Stimulated activated CD8-positive, alpha-beta memory T cell treated with anti-CD3 and anti-CD28 coated beads, Interleukin-7, amount 100 ng/mL, for 24 hours (primary cell): ENCODE results near the gene ITPR2.
"Not testable (repeated sequence)": the region's sequence is repeated elsewhere in the genome, so short reads cannot be mapped to it uniquely, and the experiment has no call there.

Experiments
- DNase-seq: peaks from one replicate; pipeline ENCODE4 v3.0.0-alpha.2; 2020; ENCODE audit warnings: low read depth

The ITPR2 gene

DNA sequence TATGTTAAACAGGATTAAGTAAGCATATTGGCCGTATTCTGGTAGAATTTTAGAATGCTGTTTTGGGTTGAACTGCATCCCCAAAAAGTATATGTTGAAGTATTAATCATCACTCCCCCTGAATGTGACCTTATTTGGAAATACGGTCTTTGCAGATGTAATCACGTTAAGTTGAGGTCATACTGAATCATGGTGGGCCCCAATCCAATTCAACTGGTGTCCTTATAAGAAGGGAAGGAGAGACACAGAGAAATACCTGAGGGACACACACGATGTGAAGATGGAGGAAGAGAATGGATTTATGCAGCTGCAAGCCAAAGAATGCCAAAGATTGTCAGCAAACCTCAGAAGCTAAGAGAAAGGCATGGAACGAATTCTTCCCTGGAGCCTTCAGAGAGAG is 268.6 kb downstream of the ITPR2 start:
- no peak for DNase-seq

DNA sequence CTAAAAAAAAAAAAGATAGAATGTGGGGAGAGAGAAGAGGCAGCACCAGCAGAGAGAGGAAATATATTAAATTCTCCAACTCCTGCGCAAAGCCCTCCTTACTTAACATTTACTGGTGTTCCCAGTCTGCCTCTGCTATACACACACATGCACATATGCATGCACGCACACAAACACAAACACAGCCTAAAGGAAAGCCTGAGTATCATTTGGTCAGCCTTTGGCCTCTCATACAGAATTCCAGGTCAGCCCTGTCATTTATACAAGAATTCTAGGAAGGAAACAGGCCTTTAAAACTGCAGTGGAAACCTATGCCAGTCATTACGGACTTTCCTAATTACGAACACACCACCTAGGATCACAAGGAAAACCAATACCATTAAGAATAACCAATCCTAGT is 269.4 kb downstream of the ITPR2 start:
- DNase-seq, result no peak

DNA sequence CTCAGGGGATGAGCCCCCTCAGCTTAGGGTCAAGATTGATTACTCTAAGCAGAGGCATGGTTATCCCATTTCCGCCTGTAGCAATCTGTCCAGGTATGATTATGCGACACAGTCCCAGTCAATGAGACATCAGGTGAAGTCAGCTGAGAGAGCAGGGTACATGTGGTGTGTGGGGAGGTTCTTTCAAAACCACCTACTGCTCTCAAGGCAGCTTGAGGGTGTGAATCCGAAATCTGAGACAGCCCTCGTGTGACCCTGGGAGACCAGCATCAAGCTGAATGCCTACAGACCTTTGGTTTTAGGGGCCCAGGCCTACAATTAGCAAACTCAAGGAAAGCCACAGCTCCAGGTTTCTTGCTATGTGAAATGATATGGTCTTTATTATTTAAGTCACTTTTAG is 275.7 kb downstream of the ITPR2 start:
- DNase-seq, result no peak

DNA sequence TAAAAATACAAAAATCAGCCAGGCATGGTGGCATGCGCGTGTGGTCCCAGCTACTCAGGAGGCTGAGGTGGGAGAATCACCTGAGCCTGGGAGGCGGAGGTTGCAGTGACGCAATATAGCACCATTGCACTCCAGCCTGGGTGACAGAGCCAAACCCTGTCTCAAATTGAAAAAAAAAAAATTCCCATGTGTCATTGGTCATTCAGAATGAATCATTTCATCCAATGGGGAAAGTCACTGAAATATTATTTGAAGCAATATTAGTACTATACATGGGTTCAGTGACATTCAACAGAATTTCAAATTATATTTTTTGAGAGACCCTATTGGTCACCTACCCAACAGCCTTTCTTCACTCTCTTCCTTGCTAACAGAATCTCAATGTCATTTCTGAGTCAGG is 276.1 kb downstream of the ITPR2 start:
- no peak for DNase-seq

DNA sequence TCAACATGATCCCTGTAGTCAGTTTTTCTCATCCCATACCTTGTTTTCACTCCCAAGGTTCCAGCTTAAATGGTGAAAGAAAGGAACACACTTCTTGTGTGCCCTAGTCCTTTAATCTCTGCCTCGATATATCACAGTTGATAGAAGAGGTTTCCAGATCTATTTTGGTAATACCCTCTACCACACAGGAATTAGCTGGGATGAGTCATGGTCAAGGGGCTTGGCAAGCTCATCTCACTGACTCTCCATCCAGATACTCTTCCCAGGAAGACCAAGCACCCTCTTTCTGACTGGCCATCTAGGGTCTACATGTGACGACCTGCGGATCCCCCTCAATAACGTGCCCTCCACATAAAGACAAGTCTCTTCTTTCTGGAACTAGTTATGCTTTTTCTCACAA is 277.9 kb downstream of the ITPR2 start:
- DNase-seq, result no peak

DNA sequence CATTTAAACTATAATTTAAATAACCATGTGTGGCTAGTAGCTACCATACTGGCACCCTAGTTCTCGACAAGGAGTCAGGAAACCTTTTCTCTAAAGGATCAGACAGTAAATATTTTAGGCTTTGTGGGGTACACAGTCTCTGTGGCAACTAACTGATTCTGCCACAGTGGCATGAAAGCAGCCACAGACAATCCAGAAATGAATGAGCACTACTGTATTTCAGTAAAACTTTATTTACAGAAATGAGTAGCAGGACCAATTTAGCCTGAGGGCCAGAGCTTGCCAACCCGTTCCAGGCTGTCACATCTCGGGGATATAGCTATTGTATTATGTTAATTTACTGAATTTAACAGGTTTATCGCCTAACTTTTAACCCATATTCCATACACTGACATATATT is 278.7 kb downstream of the ITPR2 start:
- DNase-seq, result no peak

DNA sequence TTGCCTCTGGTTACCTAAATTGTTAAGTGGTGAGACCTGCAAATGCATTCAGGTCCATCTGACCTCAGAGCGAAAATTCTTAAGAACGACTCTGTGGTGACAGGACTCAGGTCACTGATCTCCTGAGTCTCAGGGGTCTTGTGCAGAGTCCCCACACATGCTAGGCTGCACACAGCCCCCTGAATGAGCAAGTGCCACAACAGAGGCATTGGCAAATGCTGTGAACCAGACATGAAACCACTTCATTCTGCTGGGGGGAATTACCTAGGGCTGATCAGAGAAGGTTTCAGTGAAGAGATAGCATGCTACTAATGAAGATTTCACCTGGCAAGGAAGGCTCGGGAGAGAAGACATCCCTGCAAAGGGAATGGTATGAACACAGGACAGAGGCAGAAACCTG is 281.6 kb downstream of the ITPR2 start:
- no peak for DNase-seq

DNA sequence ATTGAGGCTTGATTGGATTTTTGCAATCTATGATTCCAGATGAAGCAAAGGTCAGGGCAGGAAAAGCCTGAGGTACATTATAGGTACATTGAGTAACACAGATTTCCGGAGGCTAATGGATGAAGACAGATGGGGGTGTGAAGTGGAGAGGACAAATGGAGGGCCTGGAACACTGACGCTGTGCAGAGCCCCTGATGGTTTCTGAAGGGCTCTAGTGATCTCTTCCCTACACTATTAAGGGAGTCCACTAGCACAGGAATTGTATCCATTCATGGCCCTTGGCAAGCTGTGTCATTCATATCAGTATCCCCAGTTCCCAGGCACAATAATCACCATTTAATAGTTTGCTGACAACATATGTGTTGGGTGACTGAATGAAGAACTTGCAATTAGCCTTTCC is 284.8 kb downstream of the ITPR2 start:
- DNase-seq, result no peak

DNA sequence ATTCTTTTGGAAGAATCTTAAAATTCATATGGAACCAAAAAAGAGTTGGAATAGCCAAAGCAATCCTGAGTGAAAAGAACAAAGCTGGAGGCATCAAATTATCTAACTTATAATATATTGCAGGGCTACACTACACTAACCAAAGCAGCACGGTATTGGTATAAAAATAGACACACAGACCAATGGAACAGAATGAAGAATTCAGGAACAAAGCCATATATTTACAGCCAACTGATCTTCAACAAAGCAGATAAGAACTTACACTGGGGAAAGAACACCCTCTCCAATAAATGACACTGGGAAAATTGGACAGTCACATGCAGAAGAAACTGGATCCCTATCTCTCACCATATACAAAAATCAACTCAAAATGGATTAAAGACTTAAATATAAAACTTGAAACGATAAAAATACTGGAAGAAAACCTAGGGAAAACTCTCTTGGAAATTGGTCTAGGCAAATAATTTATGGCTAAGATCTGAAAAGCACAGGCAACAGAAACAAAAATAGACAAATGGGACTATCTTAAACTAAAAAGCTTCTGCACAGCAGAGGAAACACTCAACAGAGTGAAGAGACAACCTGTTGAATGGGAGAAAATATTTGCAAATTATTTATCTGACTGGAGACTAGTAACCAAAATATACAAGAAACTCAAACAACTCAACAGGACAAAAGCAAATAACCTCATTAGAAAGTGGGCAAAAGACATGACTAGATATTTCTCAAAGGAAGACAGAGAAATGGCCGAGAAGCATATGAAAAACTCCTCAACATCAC is 286.3 kb downstream of the ITPR2 start:
- DNase-seq, result no peak

DNA sequence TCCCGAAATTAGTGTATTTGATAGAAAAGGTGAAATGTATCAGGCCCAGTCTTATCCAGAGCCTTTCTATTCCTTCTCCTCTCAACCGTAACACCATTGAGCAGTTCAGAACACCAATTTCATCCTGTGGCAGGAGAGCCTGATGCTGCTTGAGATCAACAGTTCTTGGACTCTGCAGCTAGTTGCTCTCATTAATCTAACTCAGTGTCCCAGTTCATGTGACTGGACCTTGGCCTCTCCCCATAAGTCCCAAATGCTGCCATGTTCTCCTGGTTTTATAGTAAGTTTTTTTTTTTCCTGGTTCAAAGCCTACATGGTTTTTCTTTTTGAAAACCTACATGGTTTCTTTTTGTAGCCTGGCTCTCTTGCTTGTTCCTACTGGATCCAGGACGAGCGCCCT is 293.9 kb downstream of the ITPR2 start:
- no peak for DNase-seq

DNA sequence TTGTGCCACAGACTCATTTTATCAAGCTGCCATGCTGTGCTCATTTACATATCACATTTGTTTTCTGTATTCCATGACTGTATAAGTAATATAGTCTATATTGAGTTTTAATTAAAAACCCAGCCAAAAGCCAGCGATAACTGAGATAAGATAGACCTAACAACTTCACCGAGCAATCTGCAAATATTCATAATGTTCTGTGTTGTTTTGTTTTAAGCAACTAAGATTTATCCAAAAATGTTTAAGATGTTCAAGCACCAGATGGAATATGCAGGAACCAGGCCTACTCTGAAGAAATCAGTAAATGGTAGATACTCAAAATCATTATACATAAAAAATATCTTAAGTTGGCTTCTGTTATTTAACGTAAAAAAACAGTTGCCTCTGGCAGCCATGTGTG is 295.3 kb downstream of the ITPR2 start:
- DNase-seq, result no peak

DNA sequence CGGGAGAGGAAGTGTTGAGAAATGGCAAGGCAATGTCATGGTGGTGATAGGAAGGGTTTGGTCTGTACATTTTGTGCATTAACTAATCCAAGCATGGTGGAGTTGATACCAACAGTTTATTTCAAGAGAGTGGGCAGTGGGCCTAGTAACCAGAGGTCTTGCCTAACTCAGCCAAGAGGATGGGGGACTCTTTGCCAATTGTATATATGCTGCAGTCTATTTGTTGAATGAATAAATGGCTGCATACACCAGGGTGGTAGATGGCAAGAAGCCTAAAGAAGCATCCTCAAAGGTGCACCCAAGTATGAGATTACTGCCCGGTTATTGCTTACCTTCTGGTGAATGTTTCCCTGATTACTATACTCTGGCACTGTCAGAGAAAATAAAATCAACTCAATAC is 295.9 kb downstream of the ITPR2 start:
- no peak for DNase-seq

DNA sequence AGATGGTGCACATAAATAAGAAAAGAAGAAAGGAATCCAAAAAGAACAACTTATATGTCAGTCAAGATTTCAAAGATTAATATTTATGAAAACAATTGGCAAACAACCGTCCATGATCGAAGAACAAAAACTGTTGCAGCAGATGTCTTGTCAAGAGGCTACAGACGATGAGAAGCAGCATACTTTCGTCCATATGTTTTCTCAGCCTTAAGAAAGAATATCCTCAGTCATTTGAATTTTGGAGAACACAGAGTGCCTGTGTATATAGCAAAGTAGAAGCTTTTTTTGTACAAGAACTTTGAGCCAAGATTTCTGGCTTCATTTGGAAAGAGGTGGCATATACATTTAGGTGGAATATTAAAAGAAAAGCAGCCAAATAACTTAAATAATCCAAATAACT is 297.2 kb downstream of the ITPR2 start:
- DNase-seq, result no peak

DNA sequence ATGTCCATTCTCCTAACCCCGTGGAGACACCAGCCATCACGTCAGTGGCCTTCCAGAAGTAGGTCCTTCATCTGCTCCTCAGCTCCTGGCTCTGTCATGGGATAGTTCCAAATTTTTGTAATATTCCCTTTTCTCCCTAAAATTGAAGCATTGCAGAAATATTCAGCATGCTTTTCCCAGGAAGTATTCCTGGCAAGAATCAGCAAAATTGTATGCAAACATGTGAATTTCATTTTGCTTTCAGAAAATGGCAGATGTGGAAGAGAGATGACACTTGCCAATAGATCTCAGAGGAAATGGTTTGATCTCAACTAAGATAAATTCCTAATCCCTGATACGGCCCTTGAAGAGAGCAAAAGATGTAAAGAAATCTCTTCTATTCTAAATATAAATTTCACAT is 298.9 kb downstream of the ITPR2 start:
- DNase-seq, result no peak

DNA sequence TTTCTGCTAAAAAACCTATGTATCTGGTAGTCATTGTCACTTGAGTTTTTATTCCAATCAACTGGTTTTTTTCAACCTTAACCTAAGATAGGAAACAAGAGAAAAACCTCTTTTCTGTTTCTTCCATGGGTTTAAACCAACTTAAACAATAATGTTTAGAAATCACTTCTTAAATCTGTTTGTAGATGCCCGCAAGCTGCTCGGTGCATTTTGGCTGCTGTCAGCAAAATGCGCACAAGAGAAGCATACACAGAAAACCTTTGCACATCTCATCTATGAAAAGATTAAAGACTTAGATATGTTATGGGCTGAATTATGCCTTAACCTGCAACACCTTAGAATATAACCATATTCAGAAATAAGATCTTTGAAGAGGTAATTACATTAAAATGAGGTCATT is 299.8 kb downstream of the ITPR2 start:
- no peak for DNase-seq

DNA sequence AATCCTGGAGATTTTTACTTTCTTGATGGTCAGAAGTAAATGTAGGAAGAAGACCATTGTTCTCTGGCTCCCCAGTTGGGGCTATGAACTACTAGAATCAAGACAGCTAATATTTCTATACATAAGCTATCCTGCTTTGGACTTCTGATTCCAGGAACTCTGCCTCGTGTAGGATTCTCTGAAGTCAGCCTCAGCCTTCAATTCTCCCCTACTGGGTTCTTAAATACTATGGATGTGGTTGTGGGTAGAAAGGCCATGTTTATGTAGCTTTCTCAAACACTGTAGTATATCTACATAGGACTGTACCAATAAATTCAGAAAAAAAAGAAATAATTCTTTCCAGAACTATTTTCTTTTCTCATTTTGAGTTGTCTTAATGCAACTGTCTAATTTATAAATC is 302.5 kb downstream of the ITPR2 start:
- no peak for DNase-seq

DNA sequence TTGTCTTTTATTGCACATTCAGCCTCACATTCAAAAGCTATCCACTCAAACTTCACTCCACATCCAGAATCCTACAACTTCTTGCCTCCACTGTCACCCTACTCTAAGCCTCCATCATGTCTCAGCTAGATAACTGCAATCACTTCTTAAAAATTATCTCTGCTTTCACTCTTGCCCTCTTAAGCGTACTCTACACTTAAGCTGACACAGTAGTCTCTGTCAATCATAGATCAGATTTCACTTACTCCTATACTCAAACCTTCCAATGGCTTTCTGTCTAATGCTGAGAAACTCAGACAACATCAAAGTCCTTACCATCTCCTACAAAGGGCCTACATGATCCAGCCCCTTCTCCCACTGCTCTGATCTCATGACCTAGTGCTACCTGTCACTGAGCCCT is 304.1 kb downstream of the ITPR2 start:
- no peak for DNase-seq

DNA sequence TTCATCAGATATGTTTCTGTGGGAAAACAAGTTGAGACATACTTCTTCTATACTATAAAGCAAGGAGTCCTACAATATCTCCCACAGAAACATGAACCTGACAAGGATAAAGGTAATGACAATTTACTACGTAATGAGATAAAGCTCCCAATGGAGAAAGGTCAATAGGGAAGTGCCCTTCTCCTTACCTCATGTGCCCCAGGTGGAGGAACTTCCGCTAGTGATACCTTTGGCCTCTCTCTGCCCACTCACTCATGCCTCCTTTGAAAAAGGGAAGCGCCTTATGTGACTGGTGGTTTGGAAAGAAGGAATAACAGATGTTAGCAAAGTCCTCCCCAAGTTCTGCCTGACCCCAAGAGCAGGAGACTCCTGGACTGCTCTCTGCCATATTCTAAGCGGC is 305.3 kb downstream of the ITPR2 start:
- DNase-seq, result no peak

DNA sequence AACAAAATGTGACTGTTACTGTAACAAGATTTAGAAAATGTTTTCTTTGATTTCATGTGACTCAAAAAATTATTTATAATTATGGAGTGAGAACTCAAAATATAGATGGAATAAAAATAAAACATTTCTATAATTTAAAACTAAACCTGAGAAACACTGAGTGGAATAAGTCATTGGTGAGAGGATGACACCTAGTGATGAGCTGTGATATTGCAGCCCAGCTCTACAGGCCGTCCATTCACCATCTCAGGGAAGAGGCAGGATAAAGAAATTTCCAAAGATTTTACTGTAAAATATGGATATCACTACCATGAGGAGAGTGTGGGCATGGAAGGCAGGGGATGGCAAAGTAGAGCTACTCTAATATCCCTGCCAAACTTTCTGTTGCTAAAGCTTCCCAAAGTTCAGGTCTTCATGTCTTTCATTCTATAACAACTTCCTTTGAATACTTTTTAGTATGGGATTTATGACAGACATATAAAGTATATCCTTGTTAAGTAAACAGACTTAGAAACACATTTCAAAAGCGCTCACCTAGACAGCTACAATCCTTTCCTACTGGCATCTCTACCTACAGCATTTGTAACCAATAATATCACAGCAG is 308.0 kb downstream of the ITPR2 start:
- DNase-seq, result no peak

DNA sequence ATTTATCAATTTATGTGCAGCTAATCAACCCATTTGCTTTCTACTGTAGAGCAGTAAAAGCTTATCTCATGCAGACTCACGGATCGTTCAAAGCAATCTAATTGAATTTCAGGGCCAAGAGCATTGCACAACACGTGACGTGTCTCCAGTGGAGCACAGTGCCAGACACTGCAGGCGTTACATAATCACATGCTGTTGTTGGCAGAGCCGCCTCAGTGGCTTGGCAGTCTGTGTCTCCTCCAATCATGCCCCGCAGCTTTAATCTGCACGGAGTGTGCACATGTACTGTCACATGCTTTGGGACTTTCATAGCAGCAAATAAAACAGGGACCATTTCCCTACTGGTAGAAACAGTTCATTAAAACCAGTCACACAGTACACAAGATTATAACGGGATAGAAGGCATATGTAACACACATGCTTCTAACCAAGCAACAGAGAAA is 309.3 kb downstream of the ITPR2 start:
- no peak for DNase-seq

DNA sequence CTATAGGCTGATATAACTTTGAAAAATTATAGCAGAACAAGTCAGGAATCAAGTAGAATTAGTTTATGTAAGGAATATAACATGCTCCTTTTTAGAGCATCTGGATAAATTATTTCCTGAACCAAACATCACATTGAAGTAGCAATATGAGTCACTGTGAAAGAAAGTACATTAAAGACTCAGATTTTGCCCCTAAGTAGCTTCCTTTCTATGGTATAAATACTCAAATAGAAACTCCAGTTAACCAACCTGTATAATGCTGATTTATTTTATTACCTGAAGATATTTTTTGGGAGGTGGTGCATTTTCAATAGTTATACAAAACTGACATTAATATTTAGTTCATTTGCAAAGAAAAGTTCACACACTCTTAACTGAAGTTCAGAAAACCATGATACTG is 312.1 kb downstream of the ITPR2 start:
- DNase-seq, result no peak

DNA sequence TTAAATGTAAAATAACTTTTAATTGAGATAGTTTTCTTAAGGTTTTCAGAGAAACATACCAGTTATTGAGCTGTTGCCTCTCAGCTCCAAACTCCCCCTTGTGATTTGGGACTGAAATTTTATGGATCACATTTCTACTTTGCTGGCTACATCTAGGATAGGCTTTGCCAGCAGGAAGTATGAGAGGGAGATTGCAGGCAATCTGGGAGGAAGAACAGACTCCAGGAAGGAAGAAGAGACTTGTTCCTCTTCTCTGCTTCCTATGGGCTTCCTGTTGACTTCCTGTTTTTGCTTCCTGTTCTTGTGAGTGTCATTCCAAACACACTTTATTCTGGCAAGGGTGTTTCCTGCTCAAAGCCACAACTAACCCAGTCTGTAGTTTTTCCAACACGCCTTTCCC is 312.9 kb downstream of the ITPR2 start:
- no peak for DNase-seq

DNA sequence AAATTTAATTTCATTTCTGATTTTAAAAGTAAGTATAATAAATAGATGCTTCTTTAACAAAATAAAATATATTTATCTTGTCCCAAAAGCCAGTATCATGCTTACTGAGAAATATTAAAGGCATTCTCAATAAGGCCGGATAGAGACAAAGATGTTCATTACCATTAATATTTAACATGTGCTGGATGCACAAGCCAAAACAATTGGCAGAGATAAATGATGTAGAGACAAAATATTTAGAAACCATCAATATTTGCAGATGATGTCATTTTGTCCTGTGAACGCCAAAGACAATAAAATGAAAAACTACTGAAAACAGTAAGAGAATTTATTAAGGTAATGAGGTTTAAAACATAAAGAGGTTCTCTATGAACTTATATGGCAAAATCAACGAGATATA is 313.5 kb downstream of the ITPR2 start:
- DNase-seq, result no peak

DNA sequence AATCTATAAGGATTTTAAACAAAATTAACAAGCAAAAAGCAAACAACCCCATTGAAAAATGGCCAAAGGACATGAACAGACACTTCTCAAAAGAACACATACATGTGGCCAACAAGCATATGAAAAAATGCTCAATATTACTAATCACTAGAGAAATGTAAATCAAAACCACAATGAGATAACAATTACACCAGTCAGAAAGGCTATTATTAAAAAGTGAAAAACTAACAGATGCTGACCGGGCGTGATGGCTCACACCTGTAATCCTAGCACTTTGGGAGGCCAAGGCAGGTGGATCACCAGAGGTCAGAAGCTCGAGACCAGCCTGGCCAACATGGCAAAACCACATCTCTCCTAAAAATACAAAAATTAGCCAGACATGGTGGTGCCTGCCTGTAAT is 315.7 kb downstream of the ITPR2 start:
- DNase-seq, result not testable (repeated sequence)
